Osteoblast (primary cell): ENCODE results near the gene DNAJB14. TPM values are rescaled to one million over a fixed set of nuclear protein-coding genes. Genes with fewer than 3 reads are reported as not detected.

Experiments used
- DNase-seq: peaks from one replicate; pipeline ENCODE4 v3.0.0; 2011; ENCODE audit warnings: low spot score, mixed read lengths; ENCODE audit not compliant: insufficient read length; ENCODE audit errors: missing footprints
- H2AFZ ChIP-seq: 2 replicates; pipeline ENCODE4 v1.6.0; 2011; ENCODE audit warnings: mild to moderate bottlenecking, low read length
- H3K27ac ChIP-seq: 2 replicates; pipeline ENCODE4 v1.5.1; 2011; ENCODE audit warnings: mild to moderate bottlenecking, low read depth, low read length, moderate library complexity
- H3K27me3 ChIP-seq: 2 replicates; pipeline ENCODE4 v1.6.0; 2012; ENCODE audit warnings: mild to moderate bottlenecking, control low read depth, inconsistent platforms, low read length, moderate library complexity; ENCODE audit not compliant: insufficient read depth
- H3K36me3 ChIP-seq: 2 replicates; pipeline ENCODE4 v1.5.1; 2011; ENCODE audit warnings: mild to moderate bottlenecking, low read length, control low read depth, moderate library complexity; ENCODE audit not compliant: insufficient read depth
- H3K4me1 ChIP-seq: 2 replicates; pipeline ENCODE4 v1.5.1; 2011; ENCODE audit warnings: mild to moderate bottlenecking, low read length, control low read depth, moderate library complexity; ENCODE audit not compliant: insufficient read depth
- H3K4me2 ChIP-seq: 2 replicates; pipeline ENCODE4 v1.6.0; 2011; ENCODE audit warnings: mild to moderate bottlenecking, low read length; ENCODE audit not compliant: insufficient read depth
- H3K4me3 ChIP-seq: fragments of 200-600 bp; sonication (generic); 3 replicates; pipeline ENCODE4 v1.5.1; 2012; ENCODE audit warnings: mild to moderate bottlenecking, low read length, inconsistent platforms; ENCODE audit not compliant: insufficient read depth
- H3K79me2 ChIP-seq: 2 replicates; pipeline ENCODE4 v1.6.0; 2012; ENCODE audit warnings: mild to moderate bottlenecking, low read length, control low read depth, inconsistent platforms; ENCODE audit not compliant: insufficient read depth
- H3K9me3 ChIP-seq: 2 replicates; pipeline ENCODE4 v1.5.1; 2011; ENCODE audit warnings: low read depth, low read length, control low read depth
- H4K20me1 ChIP-seq: 2 replicates; pipeline ENCODE4 v1.6.0; 2012; ENCODE audit warnings: mild to moderate bottlenecking, low read length, control low read depth; ENCODE audit not compliant: insufficient read depth
- CTCF ChIP-seq: IDR thresholded peaks from 2 replicates; pipeline ENCODE4 v1.5.1; 2011; ENCODE audit warnings: mild to moderate bottlenecking, low read depth, low read length, moderate library complexity; ENCODE audit errors: extremely low read depth
- total RNA-seq: library from RNA; depleted of rRNA; stranded (reverse); fragments of >200 nt; gene quantifications from 2 replicates; pipeline ENCODE4 v1.2.3, GENCODE V29; 2012

DNAJB14 gene
- total RNA-seq, 1 donor = 41.3 TPM

DNA sequence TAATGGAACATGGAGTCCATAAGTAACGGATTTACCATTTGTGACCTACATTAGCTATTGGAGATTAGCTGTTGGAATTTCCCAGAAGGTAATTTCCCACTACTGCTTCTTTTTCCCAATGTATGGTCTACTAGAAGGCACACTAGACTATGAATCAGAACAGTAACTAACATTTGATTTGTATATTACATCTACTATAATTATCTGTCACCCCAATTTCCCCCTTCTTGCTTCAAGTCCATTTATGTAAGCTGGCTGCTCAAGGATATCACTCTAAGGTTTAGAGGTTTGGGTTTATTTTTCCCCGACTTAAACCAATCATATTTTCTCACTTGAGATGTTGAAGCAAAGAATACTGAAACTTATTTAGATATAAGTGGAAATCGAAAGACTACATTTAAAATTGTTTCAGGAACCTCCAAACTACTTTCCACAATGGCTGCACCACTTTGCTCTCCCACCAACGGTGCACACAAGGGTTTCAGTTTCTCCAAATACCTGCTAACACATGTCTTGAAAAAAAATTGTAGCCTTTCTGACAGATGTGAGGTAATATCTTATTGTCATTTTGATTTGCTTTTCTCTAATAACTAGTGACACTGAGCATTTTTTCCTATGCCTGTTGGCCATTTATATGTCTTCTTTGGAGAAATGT lies 37.0 kb upstream of the DNAJB14 start:
- H3K9me3 ChIP-seq = no peaks in the 10 kb centered on the region
- peaks cover 3% of the 10 kb centered on the region for H3K4me1 ChIP-seq
- no peak overlapping the region for H3K27ac ChIP-seq
- no peaks in the 10 kb centered on the region for H3K36me3 ChIP-seq
- no peak for DNase-seq
- no peaks in the 10 kb centered on the region for H3K27me3 ChIP-seq
- no peaks in the 10 kb centered on the region for H4K20me1 ChIP-seq
- no peak overlapping the region for H3K4me3 ChIP-seq
- H2AFZ ChIP-seq = no peak overlapping the region
- no peak overlapping the region for H3K4me2 ChIP-seq
- TF ChIP-seq CTCF = no peak
- no peaks in the 10 kb centered on the region for H3K79me2 ChIP-seq

DNA sequence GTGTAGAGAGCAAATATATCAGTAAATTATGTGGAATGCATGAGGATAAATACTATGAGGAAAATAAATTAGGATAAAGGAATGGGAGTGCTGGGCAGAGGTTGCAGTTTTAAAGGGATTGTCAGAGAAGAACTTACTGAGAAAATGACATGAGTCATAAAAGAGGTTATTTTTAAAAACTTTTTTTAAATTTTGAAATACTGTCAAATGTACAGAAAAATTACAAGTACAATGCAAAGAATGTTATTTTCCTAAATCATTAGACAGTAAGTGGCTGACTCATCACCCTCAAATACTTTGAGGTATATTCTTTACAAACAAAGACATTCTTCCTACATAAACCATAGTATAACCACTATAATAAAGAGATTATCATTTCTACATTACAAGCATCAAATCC lies 33.5 kb upstream of the DNAJB14 start:
- no peak for TF ChIP-seq CTCF
- H3K4me3 ChIP-seq = no peak overlapping the region
- no peak overlapping the region for H3K4me2 ChIP-seq
- no peaks in the 10 kb centered on the region for H3K36me3 ChIP-seq
- H3K79me2 ChIP-seq = no peaks in the 10 kb centered on the region
- no peak overlapping the region for H2AFZ ChIP-seq
- peaks cover 3% of the 10 kb centered on the region for H3K4me1 ChIP-seq
- no peaks in the 10 kb centered on the region for H3K27me3 ChIP-seq
- H4K20me1 ChIP-seq = no peaks in the 10 kb centered on the region
- DNase-seq = no peak
- H3K27ac ChIP-seq = no peak overlapping the region
- no peaks in the 10 kb centered on the region for H3K9me3 ChIP-seq

- H3K79me2 ChIP-seq = no peaks in the 10 kb centered on the region
- no peaks in the 10 kb centered on the region for H3K27me3 ChIP-seq
- no peak overlapping the region for H2AFZ ChIP-seq
- H3K36me3 ChIP-seq = no peaks in the 10 kb centered on the region
- no peak overlapping the region for H3K4me2 ChIP-seq
- no peaks in the 10 kb centered on the region for H4K20me1 ChIP-seq
- peaks cover 11% of the 10 kb centered on the region for H3K4me1 ChIP-seq
- no peak for TF ChIP-seq CTCF
- no peak for DNase-seq
- H3K27ac ChIP-seq = no peak overlapping the region
- H3K4me3 ChIP-seq = no peak overlapping the region
- no peaks in the 10 kb centered on the region for H3K9me3 ChIP-seq
These were observed 25.2 kb upstream of the DNAJB14 start for GRCh38 chr4:99971453-99972111.

GRCh38 chr4:99968330-99968729 lies 21.9 kb upstream of the DNAJB14 start:
- TF ChIP-seq CTCF = no peak
- Histone ChIP-seq H3K36me3 (no peaks in the 10 kb centered on the region), H4K20me1 (no peaks in the 10 kb centered on the region), H2AFZ (peak overlapping the region; percentile 76), H3K79me2 (no peaks in the 10 kb centered on the region), H3K27ac (peak overlapping the region; percentile 45), H3K27me3 (no peaks in the 10 kb centered on the region), H3K4me3 (no peak overlapping the region), H3K4me2 (peak overlapping the region; percentile 68), H3K4me1 (peaks cover 11% of the 10 kb centered on the region), H3K9me3 (no peaks in the 10 kb centered on the region)
- DNase-seq = peak; percentile 86
